ENCODE results near the gene TGFB3.

DNA sequence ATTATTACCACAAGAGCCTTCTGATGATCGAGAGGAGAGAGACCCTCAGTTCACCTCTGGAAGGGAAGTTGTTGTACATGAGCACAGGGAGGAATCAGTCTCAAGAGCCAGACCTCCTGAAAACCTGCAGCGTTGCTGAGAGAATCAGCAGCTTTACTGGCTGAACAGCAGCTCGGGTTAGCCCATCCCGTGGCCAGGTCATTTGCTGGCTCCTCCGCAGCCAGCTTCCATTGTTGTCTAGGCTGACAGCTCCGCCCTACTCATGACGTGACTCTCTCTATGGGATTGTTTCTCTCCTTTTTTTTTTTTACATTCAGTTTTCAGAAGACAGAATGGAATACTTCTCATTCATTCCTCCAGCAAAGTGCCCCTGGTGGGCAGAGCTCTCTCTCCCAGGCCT, 69.9 kb downstream of the TGFB3 start:
- no peak for TF ChIP-seq POLR2A (IDR thresholded peaks at IDR 0.05)
- TF ChIP-seq, protein P1, sequence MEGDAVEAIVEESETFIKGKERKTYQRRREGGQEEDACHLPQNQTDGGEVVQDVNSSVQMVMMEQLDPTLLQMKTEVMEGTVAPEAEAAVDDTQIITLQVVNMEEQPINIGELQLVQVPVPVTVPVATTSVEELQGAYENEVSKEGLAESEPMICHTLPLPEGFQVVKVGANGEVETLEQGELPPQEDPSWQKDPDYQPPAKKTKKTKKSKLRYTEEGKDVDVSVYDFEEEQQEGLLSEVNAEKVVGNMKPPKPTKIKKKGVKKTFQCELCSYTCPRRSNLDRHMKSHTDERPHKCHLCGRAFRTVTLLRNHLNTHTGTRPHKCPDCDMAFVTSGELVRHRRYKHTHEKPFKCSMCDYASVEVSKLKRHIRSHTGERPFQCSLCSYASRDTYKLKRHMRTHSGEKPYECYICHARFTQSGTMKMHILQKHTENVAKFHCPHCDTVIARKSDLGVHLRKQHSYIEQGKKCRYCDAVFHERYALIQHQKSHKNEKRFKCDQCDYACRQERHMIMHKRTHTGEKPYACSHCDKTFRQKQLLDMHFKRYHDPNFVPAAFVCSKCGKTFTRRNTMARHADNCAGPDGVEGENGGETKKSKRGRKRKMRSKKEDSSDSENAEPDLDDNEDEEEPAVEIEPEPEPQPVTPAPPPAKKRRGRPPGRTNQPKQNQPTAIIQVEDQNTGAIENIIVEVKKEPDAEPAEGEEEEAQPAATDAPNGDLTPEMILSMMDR (IDR thresholded peaks at IDR 0.05) = no peak
